SK-N-SH treated with all-trans-retinoic acid at 6 μM for 48 hours (cell line): ENCODE results near the gene LPCAT3.

ENCODE experiments used
- ARNTL ChIP-seq: fragments of 450-650 bp; formaldehyde crosslinking; IDR thresholded peaks from 2 replicates; pipeline ENCODE4 v1.5.0; 2020; ENCODE audit warnings: low read depth, mild to moderate bottlenecking, moderate library complexity, borderline replicate concordance
- CSDC2 ChIP-seq: fragments of 250-450 bp; sonication (Bioruptor Pico); IDR thresholded peaks from 2 replicates; pipeline ENCODE4 v1.5.0; 2020; ENCODE audit warnings: mild to moderate bottlenecking, moderate library complexity
- ESRRG ChIP-seq: fragments of 250-450 bp; sonication (Bioruptor Pico); IDR thresholded peaks from 2 replicates; pipeline ENCODE4 v1.6.1; 2021; ENCODE audit warnings: mild to moderate bottlenecking
- SNAI2 ChIP-seq: fragments of 250-450 bp; sonication (Bioruptor Pico); IDR thresholded peaks from 2 replicates; pipeline ENCODE4 v1.5.0; 2020; ENCODE audit warnings: mild to moderate bottlenecking, moderate library complexity
- TCF4 ChIP-seq: fragments of 250-450 bp; sonication (Bioruptor Pico); IDR thresholded peaks from 2 replicates; pipeline ENCODE4 v1.8.0; 2021; ENCODE audit warnings: mild to moderate bottlenecking, moderate library complexity, borderline replicate concordance
- ZC3H10 ChIP-seq: fragments of 250-450 bp; sonication (Bioruptor Pico); IDR thresholded peaks from 2 replicates; pipeline ENCODE4 v1.5.1; 2021; ENCODE audit warnings: mild to moderate bottlenecking, moderate library complexity
- ZFP3 ChIP-seq: fragments of 250-450 bp; sonication (Bioruptor Pico); IDR thresholded peaks from 2 replicates; pipeline ENCODE4 v1.5.0; 2020; ENCODE audit warnings: mild to moderate bottlenecking, moderate library complexity
- TF ChIP-seq, protein P1 (sequence below): fragments of 250-450 bp; sonication (Bioruptor Pico); IDR thresholded peaks from 2 replicates; pipeline ENCODE4 v1.8.0; 2020; ENCODE audit warnings: mild to moderate bottlenecking, moderate library complexity, borderline replicate concordance

DNA sequence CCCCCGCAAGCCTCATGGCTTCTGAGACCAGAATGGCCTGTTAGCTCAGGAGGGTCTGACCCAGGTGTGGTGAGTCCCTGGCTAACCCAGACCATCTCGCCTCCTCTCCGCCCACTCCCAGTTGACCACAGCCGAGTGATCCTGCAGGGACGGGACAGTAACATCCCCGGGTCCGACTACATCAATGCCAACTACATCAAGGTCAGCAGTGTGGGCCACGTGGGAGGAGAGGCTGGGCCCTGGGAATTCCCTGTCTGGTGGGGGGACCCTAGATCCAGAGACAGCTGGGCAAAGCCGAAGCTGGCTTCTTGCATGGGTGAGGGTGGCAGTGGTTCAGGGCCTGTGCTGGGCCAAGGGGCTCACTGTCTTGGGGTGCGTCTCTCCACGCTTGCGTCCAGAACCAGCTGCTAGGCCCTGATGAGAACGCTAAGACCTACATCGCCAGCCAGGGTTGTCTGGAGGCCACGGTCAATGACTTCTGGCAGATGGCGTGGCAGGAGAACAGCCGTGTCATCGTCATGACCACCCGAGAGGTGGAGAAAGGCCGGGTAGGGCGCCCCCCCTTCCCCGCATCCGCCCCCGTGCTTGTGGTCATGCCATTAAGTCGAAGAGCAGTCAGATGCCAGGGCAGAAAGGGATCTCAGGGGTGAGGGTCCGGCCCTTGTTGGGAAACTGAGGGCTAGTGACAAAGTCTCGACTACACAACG, 62.1 kb downstream of the LPCAT3 start:
- TF ChIP-seq ARNTL (CRISPR knock-in tag) (no peak), ESRRG (CRISPR knock-in tag) (no peak), TCF4 (CRISPR knock-in tag) (no peak), CSDC2 (CRISPR knock-in tag) (no peak), ZC3H10 (no peak), SNAI2 (CRISPR knock-in tag) (no peak), ZFP3 (no peak)
- TF ChIP-seq, protein P1, sequence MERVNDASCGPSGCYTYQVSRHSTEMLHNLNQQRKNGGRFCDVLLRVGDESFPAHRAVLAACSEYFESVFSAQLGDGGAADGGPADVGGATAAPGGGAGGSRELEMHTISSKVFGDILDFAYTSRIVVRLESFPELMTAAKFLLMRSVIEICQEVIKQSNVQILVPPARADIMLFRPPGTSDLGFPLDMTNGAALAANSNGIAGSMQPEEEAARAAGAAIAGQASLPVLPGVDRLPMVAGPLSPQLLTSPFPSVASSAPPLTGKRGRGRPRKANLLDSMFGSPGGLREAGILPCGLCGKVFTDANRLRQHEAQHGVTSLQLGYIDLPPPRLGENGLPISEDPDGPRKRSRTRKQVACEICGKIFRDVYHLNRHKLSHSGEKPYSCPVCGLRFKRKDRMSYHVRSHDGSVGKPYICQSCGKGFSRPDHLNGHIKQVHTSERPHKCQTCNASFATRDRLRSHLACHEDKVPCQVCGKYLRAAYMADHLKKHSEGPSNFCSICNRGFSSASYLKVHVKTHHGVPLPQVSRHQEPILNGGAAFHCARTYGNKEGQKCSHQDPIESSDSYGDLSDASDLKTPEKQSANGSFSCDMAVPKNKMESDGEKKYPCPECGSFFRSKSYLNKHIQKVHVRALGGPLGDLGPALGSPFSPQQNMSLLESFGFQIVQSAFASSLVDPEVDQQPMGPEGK (CRISPR knock-in tag) = no peak
